HepG2 (cell line): ENCODE measurements around the gene CD300LG. TPM values are rescaled to one million over a fixed set of nuclear protein-coding genes. Genes with fewer than 3 reads are reported as not detected.

ENCODE experiments used
- ATAC-seq: fragments of 200-7000 bp; cut with Tn5 transposase; 3 replicates; pipeline ENCODE4 v1.9.1; 2020; ENCODE audit warnings: mild to moderate bottlenecking, moderate library complexity
- BruUV-seq: library from RNA; stranded (reverse); fragments of 400-500 nt; replicated peaks from 2 replicates; lab custom pipeline; 2021; lab: Mats Ljungman, UMichigan
- CTCF ChIA-PET: fragments of 300-600 bp; formaldehyde crosslinking; extraction: SDS; loops from one replicate; lab custom pipeline; 2021; ENCODE audit warnings: low total read pairs, inconsistent platforms, low intra/inter-chr PET ratio; lab: Yijun Ruan, JAX
- POLR2A ChIA-PET: fragments of 350-600 bp; sonication (Branson Sonifier 250); formaldehyde crosslinking; loops from one replicate; lab custom pipeline; 2020; ENCODE audit warnings: antibody characterized with exemption, inconsistent platforms; lab: Yijun Ruan, JAX
- DNase-seq: peaks from one replicate; pipeline ENCODE4 v3.0.0-alpha.2; 2015; ENCODE audit warnings: low spot score
- FAIRE-seq: peaks from 3 replicates; lab custom pipeline; 2011; peaks lifted over from hg19 to GRCh38; lab: Jason Lieb, UNC
- H2AFZ ChIP-seq: one replicate; pipeline ENCODE4 v1.6.1; 2011; ENCODE audit warnings: low read length, inconsistent platforms
- H3K27ac ChIP-seq: fragments of 300-600 bp; 3 replicates; pipeline ENCODE4 v1.8.0; 2011; ENCODE audit warnings: mixed run types, mild to moderate bottlenecking, mixed read lengths, low read length, inconsistent platforms; ENCODE audit not compliant: insufficient read depth; ENCODE audit errors: extremely low read length
- H3K27me3 ChIP-seq, 2 experiments: fragments of 200-600 bp in 1 of 2; 2 replicates in 1 of 2; 3 replicates in 1 of 2; pipeline versions ENCODE4 v1.6.0 to v1.8.0; 2011; ENCODE audit warnings: low read length in 2 of 2, mild to moderate bottlenecking in 2 of 2, moderate library complexity in 2 of 2, inconsistent platforms in 1 of 2; ENCODE audit not compliant: insufficient read depth in 2 of 2, control insufficient read depth in 1 of 2
- H3K36me3 ChIP-seq, 2 experiments: fragments of 200-600 bp in 1 of 2; replicated peaks in 1 of 2; 2 replicates in 1 of 2; 3 replicates in 1 of 2; pipeline versions ENCODE4 v1.5.1 to v1.8.0; 2011; ENCODE audit warnings: low read length in 2 of 2, inconsistent platforms in 1 of 2; ENCODE audit not compliant: insufficient read depth in 2 of 2, control insufficient read depth in 1 of 2
- H3K4me1 ChIP-seq: 2 replicates; pipeline ENCODE4 v1.5.1; 2012; ENCODE audit warnings: low read length, inconsistent platforms; ENCODE audit not compliant: insufficient read depth
- H3K4me2 ChIP-seq: 2 replicates; pipeline ENCODE4 v1.6.0; 2011; ENCODE audit warnings: low read depth, low read length, inconsistent platforms
- H3K4me3 ChIP-seq, 3 experiments: fragments of 200-600 bp in 1 of 3; sonication (generic), shearing (Covaris generic) in 1 of 3; replicated peaks in 1 of 3; 2 replicates each; pipeline ENCODE4 v1.5.1; 2011 to 2016; ENCODE audit warnings: low read length in 3 of 3, inconsistent platforms in 2 of 3, low read depth in 2 of 3, mild to moderate bottlenecking in 2 of 3, control low read depth in 1 of 3, mixed read lengths in 1 of 3; ENCODE audit not compliant: insufficient read depth in 1 of 3
- H3K79me2 ChIP-seq: one replicate; pipeline ENCODE4 v1.6.1; 2011; ENCODE audit warnings: low read length, inconsistent platforms; ENCODE audit not compliant: insufficient read depth
- H3K9ac ChIP-seq: 2 replicates; pipeline ENCODE4 v1.6.0; 2011; ENCODE audit warnings: mild to moderate bottlenecking, low read depth, low read length, inconsistent platforms; ENCODE audit not compliant: insufficient read depth
- H3K9me3 ChIP-seq: 2 replicates; pipeline ENCODE4 v1.5.1; 2012; ENCODE audit warnings: mild to moderate bottlenecking, low read length
- H4K20me1 ChIP-seq: 2 replicates; pipeline ENCODE4 v1.6.0; 2011; ENCODE audit warnings: inconsistent platforms, mild to moderate bottlenecking, low read length, moderate library complexity; ENCODE audit not compliant: insufficient read depth
- ATM ChIP-seq: fragments of 450-650 bp; IDR thresholded peaks from 2 replicates; pipeline ENCODE4 v1.7.1; 2017; ENCODE audit warnings: mild to moderate bottlenecking, borderline replicate concordance
- KAT8 ChIP-seq: IDR thresholded peaks from 2 replicates; pipeline ENCODE4 v1.6.1; 2016; ENCODE audit warnings: missing genetic modification reagents, missing compliant biosample characterization
- MATR3 ChIP-seq: sonication (generic); formaldehyde crosslinking; IDR thresholded peaks from 2 replicates; pipeline ENCODE4 v1.4.0; 2020; ENCODE audit warnings: missing genetic modification reagents
- MIER2 ChIP-seq: IDR thresholded peaks from 2 replicates; pipeline ENCODE4 v1.6.1; 2016; ENCODE audit warnings: missing biosample characterization, missing genetic modification reagents
- NFE2 ChIP-seq: sonication (generic); formaldehyde crosslinking; IDR thresholded peaks from 2 replicates; pipeline ENCODE4 v1.4.0; 2020; ENCODE audit warnings: missing genetic modification reagents
- SKIL ChIP-seq: sonication (generic); formaldehyde crosslinking; IDR thresholded peaks from 2 replicates; pipeline ENCODE4 v1.8.0; 2022; ENCODE audit warnings: missing genetic modification reagents, mild to moderate bottlenecking, moderate library complexity, borderline replicate concordance
- TFE3 ChIP-seq: IDR thresholded peaks from 2 replicates; pipeline ENCODE4 v1.6.1; 2016
- ZBTB4 ChIP-seq: sonication (generic); formaldehyde crosslinking; IDR thresholded peaks from 2 replicates; pipeline ENCODE4 v1.4.0; 2020; ENCODE audit warnings: missing genetic modification reagents, mild to moderate bottlenecking, borderline replicate concordance
- ZHX1 ChIP-seq: sonication (generic); formaldehyde crosslinking; IDR thresholded peaks from 2 replicates; pipeline ENCODE4 v1.8.1; 2022; ENCODE audit warnings: low read depth, mild to moderate bottlenecking, missing genetic modification reagents
- ZNF326 ChIP-seq: sonication (generic); formaldehyde crosslinking; IDR thresholded peaks from 2 replicates; pipeline ENCODE4 v1.4.0; 2020; ENCODE audit warnings: missing genetic modification reagents, borderline replicate concordance
- ZNF367 ChIP-seq: sonication (generic); formaldehyde crosslinking; IDR thresholded peaks from 2 replicates; pipeline ENCODE4 v1.4.0; 2020; ENCODE audit warnings: missing genetic modification reagents, borderline replicate concordance
- ZNF451 ChIP-seq: sonication (generic); formaldehyde crosslinking; IDR thresholded peaks from 2 replicates; pipeline ENCODE4 v1.5.0; 2020; ENCODE audit warnings: mild to moderate bottlenecking, missing genetic modification reagents
- ZNF850 ChIP-seq: sonication (generic); formaldehyde crosslinking; conservative IDR thresholded peaks from 2 replicates; pipeline ENCODE4 v1.9.0; 2021; ENCODE audit warnings: mild to moderate bottlenecking, missing genetic modification reagents
- ZSCAN25 ChIP-seq: sonication (generic); formaldehyde crosslinking; IDR thresholded peaks from 2 replicates; pipeline ENCODE4 v1.8.0; 2022; ENCODE audit warnings: mild to moderate bottlenecking, missing genetic modification reagents
- WGBS: methylation state at CpG from one replicate; pipeline ENCODE4 v1.1.6; 2017; ENCODE audit warnings: low lambda C conversion rate; 5-methylcytosine and 5-hydroxymethylcytosine counted together
- in situ Hi-C: cut with HindIII; loops from 2 replicates; pipeline ENCODE4 v1.10.0; 2017; ENCODE audit warnings: low pct_unique_long_range_greater_than_20kb; ENCODE audit not compliant: extremely low pct_ligation_motif_present
- intact Hi-C: fragments of 100-400 bp; cut with micrococcal nuclease; formaldehyde crosslinking; loops from one replicate; pipeline ENCODE4 v1.10.0; 2022; ENCODE audit not compliant: unreplicated experiment
- polyA plus RNA-seq, 8 experiments: library from polyadenylated mRNA; depleted of rRNA in 3 of 8; stranded (reverse) in 7 of 8; unstranded in 1 of 8; fragments of >200 nt; fragmentation: Illumina TruSeq in 4 of 8; extraction: Trizol in 4 of 8; gene quantifications; 2 replicates each; pipeline versions ENCODE4 v1.2.1 to v1.2.3, GENCODE V29; 2011 to 2016; ENCODE audit warnings: low read depth in 4 of 8, missing spikeins in 1 of 8, mixed read lengths in 1 of 8; ENCODE audit not compliant: insufficient read depth in 1 of 8
- total RNA-seq, 5 experiments: library from RNA; depleted of rRNA; stranded (reverse); fragments of >200 nt; fragmentation: Illumina TruSeq; extraction: Trizol; gene quantifications; 2 replicates each; pipeline ENCODE4 v1.2.3, GENCODE V29; 2016; ENCODE audit warnings: low read depth in 1 of 5

CD300LG gene
- total and polyA plus RNA-seq, 2 of the 13 experiments (the other 11 are each of a cell fraction or from before 2014, with no cell fraction given) = not detected

- BruUV-seq = no TSS peak
- DNase-seq (no peak), FAIRE-seq (no peak), ATAC-seq (no peak)
- H3K9ac ChIP-seq = no peak overlapping the region
- POLR2A ChIA-PET = no interaction called here
- no peak overlapping the region for H3K4me2 ChIP-seq
- intact Hi-C loops = no loop called here
- H3K79me2 ChIP-seq = no peaks in the 10 kb centered on the region
- no peaks in the 10 kb centered on the region for H3K36me3 ChIP-seq
- peaks cover 2% of the 10 kb centered on the region; the same call in 1 of the 2 replicates for H4K20me1 ChIP-seq
- no peak overlapping the region for H2AFZ ChIP-seq
- H3K4me3 ChIP-seq = no peak overlapping the region
- H3K9me3 ChIP-seq = no peaks in the 10 kb centered on the region
- WGBS = 17% methylated on average over 6 of the region's 7 CpGs
- H3K27me3 ChIP-seq = peaks cover 18 to 80% of the 10 kb centered on the region in 2 experiments
- peaks cover 26% of the 10 kb centered on the region for H3K4me1 ChIP-seq
- H3K27ac ChIP-seq = no peak overlapping the region
- CTCF ChIA-PET = no interaction called here
- TF ChIP-seq MATR3 (no peak), MIER2 (CRISPR knock-in tag) (no peak), ATM (no peak), KAT8 (CRISPR knock-in tag) (no peak), ZNF367 (CRISPR knock-in tag) (no peak), ZHX1 (CRISPR knock-in tag) (no peak), ZBTB4 (CRISPR knock-in tag) (no peak), ZNF451 (no peak), SKIL (CRISPR knock-in tag) (no peak), ZNF850 (CRISPR knock-in tag) (no peak), TFE3 (no peak), ZSCAN25 (CRISPR knock-in tag) (no peak), ZNF326 (no peak), NFE2 (no peak)
- TF ChIP-seq, all 625 proteins: peak for 0
- in situ Hi-C loops = no loop called here
Measured at GRCh38 chr17:43901861-43902589, 55.0 kb downstream of the CD300LG start.
